Cardiac muscle cell (in vitro differentiated cells and primary cell): Measurements from ENCODE around the gene OFD1. TPM values are rescaled to one million over a fixed set of nuclear protein-coding genes. Genes with fewer than 3 reads are reported as not detected.

Source experiments
- DNase-seq, 2 donors: peaks; one replicate each; pipeline versions ENCODE4 v3.0.0 to v3.0.0-alpha.2; 2010 to 2017; ENCODE audit warnings: low read depth in 1 of 2, low spot score in 1 of 2
- H3K27ac ChIP-seq: fragments of 200-600 bp; sonication (generic); 2 replicates; pipeline ENCODE4 v1.5.1; 2016
- H3K27me3 ChIP-seq: fragments of 200-600 bp; sonication (generic); 2 replicates; pipeline ENCODE4 v1.6.0; 2016; ENCODE audit warnings: control low read depth
- H3K36me3 ChIP-seq: fragments of 200-600 bp; sonication (generic); 2 replicates; pipeline ENCODE4 v1.5.1; 2016; ENCODE audit warnings: control low read depth
- H3K4me1 ChIP-seq: fragments of 200-600 bp; sonication (generic); 2 replicates; pipeline ENCODE4 v1.8.1; 2017; ENCODE audit warnings: low read depth, mild to moderate bottlenecking, mixed run types
- H3K4me3 ChIP-seq: fragments of 200-600 bp; sonication (generic); 2 replicates; pipeline ENCODE4 v1.5.1; 2016; ENCODE audit warnings: mild to moderate bottlenecking
- H3K9me3 ChIP-seq: fragments of 200-600 bp; sonication (generic); 2 replicates; pipeline ENCODE4 v1.5.1; 2017; ENCODE audit warnings: low read depth, mild to moderate bottlenecking, control low read depth
- polyA plus RNA-seq: library from polyadenylated mRNA; unstranded; fragments of >200 nt; fragmentation: Nextera tagmentation; extraction: Ambion mirVana; gene quantifications from 2 replicates; pipeline ENCODE4 v1.2.1, GENCODE V29; 2016
- total RNA-seq: library from RNA; depleted of rRNA; stranded (reverse); fragments of >200 nt; gene quantifications from 2 replicates; pipeline ENCODE4 v1.2.3, GENCODE V29; 2016
- TF ChIP-seq, protein P1 (sequence below): IDR thresholded peaks from 2 replicates; pipeline ENCODE4 v1.5.1; 2012; ENCODE audit warnings: low read depth, mild to moderate bottlenecking, low read length

The OFD1 gene
- total and polyA plus RNA-seq, 2 experiments from 2014 or later, result 46.6 to 48.0 TPM

DNA sequence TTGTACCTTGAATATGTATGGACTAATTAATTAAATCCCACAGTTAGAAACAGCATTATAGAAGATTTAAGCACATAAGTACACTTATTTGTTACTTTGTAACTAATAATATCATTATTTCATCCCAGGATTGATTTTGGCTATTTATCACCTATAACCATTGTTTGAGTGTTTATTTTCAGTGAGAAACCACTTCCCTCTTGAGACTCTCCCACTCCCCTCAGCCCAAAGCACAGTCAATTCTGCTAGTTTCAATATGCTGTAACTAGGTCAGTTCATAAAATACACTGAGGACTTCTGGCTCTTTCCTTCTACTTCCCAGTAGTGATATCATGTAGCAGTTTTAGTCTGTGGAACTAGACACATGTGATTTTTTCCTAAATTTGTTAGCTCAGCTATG, 16.3 kb downstream of the OFD1 start:
- Histone ChIP-seq H3K27me3 (no peaks in the 10 kb centered on the region), H3K4me3 (no peak overlapping the region), H3K36me3 (peaks cover 47% of the 10 kb centered on the region), H3K27ac (no peak overlapping the region), H3K9me3 (no peaks in the 10 kb centered on the region), H3K4me1 (no peaks in the 10 kb centered on the region)
- TF ChIP-seq, protein P1, sequence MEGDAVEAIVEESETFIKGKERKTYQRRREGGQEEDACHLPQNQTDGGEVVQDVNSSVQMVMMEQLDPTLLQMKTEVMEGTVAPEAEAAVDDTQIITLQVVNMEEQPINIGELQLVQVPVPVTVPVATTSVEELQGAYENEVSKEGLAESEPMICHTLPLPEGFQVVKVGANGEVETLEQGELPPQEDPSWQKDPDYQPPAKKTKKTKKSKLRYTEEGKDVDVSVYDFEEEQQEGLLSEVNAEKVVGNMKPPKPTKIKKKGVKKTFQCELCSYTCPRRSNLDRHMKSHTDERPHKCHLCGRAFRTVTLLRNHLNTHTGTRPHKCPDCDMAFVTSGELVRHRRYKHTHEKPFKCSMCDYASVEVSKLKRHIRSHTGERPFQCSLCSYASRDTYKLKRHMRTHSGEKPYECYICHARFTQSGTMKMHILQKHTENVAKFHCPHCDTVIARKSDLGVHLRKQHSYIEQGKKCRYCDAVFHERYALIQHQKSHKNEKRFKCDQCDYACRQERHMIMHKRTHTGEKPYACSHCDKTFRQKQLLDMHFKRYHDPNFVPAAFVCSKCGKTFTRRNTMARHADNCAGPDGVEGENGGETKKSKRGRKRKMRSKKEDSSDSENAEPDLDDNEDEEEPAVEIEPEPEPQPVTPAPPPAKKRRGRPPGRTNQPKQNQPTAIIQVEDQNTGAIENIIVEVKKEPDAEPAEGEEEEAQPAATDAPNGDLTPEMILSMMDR, result no peak
- DNase-seq, result no peak

DNA sequence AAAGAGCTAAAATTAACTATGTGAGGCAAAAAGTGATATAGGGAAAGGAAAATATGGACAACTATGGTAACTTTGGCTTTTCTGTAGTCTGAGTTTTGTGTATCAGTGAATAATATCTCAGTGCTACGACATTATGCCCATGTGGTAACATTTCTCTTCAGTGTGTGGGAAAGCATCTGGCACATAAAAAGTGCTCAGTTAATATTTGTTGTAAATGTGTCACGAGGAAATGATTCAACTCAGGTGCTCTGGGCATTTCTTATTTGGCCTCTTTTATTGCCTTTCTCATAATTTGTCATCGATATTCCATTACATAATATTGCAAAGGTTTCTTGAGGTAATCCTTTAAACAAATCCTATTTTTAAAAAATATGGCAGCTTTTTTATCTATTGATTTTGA, 17.6 kb downstream of the OFD1 start:
- DNase-seq, result no peak
- peaks cover 54% of the 10 kb centered on the region for H3K36me3 ChIP-seq
- H3K4me1 ChIP-seq, result no peaks in the 10 kb centered on the region
- no peak overlapping the region for H3K4me3 ChIP-seq
- H3K27me3 ChIP-seq, result no peaks in the 10 kb centered on the region
- TF ChIP-seq, protein P1, result no peak
- H3K9me3 ChIP-seq, result no peaks in the 10 kb centered on the region
- H3K27ac ChIP-seq, result no peak overlapping the region

DNA sequence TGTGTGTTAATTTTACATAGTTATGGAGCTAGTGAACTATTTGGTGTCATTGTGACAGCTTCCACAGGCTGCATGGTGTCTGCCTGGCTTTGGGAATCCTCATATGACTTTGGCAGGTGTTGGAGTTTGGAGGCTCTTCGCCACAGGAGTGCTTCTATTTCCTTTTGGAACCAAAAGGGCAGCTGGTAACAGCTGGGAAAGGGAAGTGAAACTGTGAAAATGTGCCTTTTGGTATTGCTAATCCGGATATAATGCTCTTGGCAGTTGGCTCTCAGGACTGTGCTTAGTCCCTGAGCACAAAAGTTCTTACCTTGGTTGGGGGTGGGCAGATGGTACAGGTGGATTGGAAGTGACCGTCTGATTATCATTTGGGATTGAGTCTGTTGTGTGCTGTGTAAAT, 18.1 kb downstream of the OFD1 start:
- H3K9me3 ChIP-seq, result no peaks in the 10 kb centered on the region
- H3K4me1 ChIP-seq, result no peaks in the 10 kb centered on the region
- DNase-seq, result no peak
- H3K27ac ChIP-seq, result no peak overlapping the region
- TF ChIP-seq, protein P1, result no peak
- no peak overlapping the region for H3K4me3 ChIP-seq
- H3K36me3 ChIP-seq, result peaks cover 58% of the 10 kb centered on the region
- no peaks in the 10 kb centered on the region for H3K27me3 ChIP-seq

DNA sequence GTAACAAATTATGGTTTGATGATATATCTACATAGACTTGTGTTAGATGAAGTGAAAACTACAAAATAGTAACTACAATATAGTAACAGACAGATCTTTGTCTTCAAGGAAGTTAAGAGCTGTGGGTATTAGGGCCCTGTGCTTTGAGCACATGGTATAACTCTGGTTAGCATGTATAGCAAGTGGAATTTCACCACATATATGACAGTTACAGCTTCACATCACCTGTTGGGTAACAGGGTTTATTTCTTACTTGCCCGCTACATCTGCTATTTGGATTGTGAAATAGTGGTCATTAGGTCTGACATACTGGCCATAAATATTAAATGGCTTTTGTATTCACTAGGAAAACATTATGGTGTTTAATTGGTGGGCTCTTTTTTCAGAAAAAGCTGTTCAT, 20.2 kb downstream of the OFD1 start:
- Histone ChIP-seq H3K27me3 (no peaks in the 10 kb centered on the region), H3K4me1 (no peaks in the 10 kb centered on the region), H3K27ac (no peak overlapping the region), H3K4me3 (no peak overlapping the region), H3K36me3 (peaks cover 77% of the 10 kb centered on the region), H3K9me3 (no peaks in the 10 kb centered on the region)
- DNase-seq, result no peak
- TF ChIP-seq, protein P1, result no peak

DNA sequence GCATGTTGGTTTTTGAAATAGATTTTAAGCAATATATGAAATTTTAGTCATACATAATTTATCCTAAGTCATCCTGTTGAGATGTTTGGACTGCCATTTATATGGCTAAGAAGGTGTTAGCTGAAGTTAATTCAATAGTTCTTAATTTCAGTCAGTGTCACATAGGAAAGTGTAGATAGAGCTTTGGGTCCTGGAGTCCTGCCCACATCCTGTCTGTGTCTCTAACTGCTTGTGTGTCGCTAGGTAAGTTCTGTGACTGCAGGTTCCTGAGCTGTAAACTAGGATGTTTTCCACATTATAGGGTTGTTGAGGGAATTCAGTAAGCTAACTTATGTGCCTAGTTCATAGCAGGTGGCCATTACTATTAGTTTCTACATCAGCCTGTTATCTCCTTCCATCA, 20.7 kb downstream of the OFD1 start:
- Histone ChIP-seq H3K4me3 (no peak overlapping the region), H3K9me3 (no peaks in the 10 kb centered on the region), H3K27me3 (no peaks in the 10 kb centered on the region), H3K36me3 (peaks cover 77% of the 10 kb centered on the region), H3K27ac (no peak overlapping the region), H3K4me1 (peaks cover 1% of the 10 kb centered on the region)
- TF ChIP-seq, protein P1, result no peak
- DNase-seq, result no peak

DNA sequence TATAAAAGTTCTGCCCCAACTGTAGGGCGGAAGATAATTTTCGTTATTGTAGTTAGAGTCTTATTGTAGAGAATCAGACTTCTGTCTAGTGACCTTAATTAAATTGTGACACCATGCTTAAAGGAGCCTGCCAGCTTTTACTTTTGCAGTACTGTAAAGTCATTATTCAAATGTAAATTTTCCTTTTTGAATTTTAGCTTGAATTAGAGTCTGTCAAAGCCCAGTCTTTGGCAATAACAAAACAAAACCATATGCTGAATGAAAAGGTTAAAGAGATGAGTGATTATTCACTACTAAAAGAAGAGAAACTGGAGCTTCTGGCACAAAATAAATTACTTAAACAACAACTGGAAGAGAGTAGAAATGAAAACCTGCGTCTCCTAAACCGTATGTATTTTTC, 21.8 kb downstream of the OFD1 start:
- peaks cover 4% of the 10 kb centered on the region for H3K4me1 ChIP-seq
- no peaks in the 10 kb centered on the region for H3K27me3 ChIP-seq
- H3K36me3 ChIP-seq, result peaks cover 78% of the 10 kb centered on the region
- TF ChIP-seq, protein P1, result no peak
- no peaks in the 10 kb centered on the region for H3K9me3 ChIP-seq
- H3K27ac ChIP-seq, result no peak overlapping the region
- no peak for DNase-seq
- no peak overlapping the region for H3K4me3 ChIP-seq
